Gastroesophageal sphincter (tissue), 3 donors: ENCODE results near the gene MRPL17.

Source experiments
- CTCF ChIP-seq, 4 experiments: fragments of 200-600 bp in 2 of 4; fragments of 450-650 bp in 2 of 4; sonication (generic) in 1 of 4; IDR thresholded peaks; one replicate each; pipeline ENCODE4 v1.5.1; 2017 to 2019; ENCODE audit warnings: antibody characterized with exemption in 4 of 4, mild to moderate bottlenecking in 2 of 4, moderate library complexity in 2 of 4
- POLR2A ChIP-seq, 2 donors: fragments of 450-650 bp; IDR thresholded peaks; one replicate each; pipeline ENCODE4 v1.6.1; 2017; ENCODE audit warnings: antibody characterized with exemption in 2 of 2, mild to moderate bottlenecking in 2 of 2, moderate library complexity in 1 of 2
- POLR2AphosphoS5 ChIP-seq: sonication (generic); formaldehyde crosslinking; IDR thresholded peaks from one replicate; pipeline ENCODE4 v1.6.1; 2017; ENCODE audit warnings: antibody characterized with exemption

GRCh38 chr11:6664551-6664950, 18.6 kb downstream of the MRPL17 start:
- TF ChIP-seq POLR2AphosphoS5 (no peak), CTCF (IDR thresholded peaks at IDR 0.05) (no peak), POLR2A (IDR thresholded peaks at IDR 0.05) (no peak)
